NCI-H345 (cell line): Measurements from ENCODE around the gene USP10.
A peak's percentile ranks its signal among the peaks of the same experiment; 100 is the strongest.

Experiments used
- DNase-seq: peaks from one replicate; lab custom pipeline; 2025; lab: John Stamatoyannopoulos, UW

Gene USP10

GRCh38 chr16:84750575-84750974, 50.8 kb downstream of the USP10 start:
- no peak for DNase-seq

GRCh38 chr16:84751241-84751640, 51.4 kb downstream of the USP10 start:
- DNase-seq: no peak

DNA sequence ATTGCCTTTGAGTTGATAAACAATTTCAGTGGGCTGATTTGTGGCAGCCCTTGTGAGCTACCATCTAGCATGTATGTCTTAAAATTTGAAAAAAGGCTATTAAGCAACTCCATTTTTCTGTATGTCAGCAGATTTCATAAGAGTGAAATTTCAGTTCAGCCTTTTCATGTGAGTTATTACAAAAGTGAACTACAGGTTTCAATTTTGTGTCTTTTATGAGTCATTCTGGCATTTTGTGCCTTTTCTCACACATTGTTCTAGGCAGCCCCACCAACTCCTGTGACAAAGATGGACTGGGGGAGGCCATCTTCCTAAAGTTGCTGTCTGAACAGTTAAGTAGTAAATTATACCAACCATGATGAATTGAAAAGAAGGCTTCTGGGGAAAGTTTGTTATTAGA, 52.1 kb downstream of the USP10 start:
- no peak for DNase-seq

GRCh38 chr16:84752600-84752999, 52.8 kb downstream of the USP10 start:
- DNase-seq: no peak

DNA sequence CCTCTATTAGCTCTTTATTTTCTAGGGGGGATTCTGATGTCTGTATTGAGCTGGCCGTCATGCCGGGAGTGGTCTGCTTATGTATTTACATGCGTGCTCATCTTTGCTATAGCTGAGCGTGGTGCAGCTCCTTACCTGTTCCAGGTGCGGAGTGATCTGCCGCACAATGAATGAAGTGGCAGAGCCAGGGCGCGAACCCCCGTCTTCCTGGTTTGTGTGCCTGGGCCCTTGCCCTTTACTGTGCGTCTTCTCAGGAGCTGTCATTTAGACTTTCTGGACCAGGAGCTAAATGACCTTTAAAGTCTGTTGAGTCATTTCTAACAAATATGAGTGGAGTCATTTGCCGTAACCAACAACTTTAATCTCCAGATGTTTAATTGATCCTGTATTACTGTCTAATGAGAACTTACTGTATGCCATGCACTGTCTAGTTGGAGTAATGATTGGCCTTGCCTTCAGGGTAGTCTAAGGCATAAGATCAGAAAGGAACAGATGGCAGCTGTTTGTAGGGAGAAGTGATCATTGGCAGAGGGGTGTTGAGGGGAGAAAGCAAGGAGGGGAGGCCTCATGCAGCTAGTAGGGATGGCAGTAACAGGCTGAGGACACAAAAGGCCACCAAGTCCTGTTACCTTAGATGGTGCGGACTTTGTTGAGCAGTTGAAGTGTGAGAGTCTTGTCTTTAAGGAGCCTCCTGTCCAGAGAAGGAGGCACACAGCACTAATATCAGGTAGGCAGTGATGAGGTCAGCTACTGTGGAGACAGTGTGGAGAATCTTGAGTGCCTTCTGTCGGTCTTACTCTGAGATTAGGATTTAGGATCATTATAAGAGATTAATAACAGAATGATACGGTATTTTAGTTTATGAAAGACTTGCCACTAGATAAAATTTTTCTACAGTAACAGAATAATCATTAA, 53.9 kb downstream of the USP10 start:
- no peak for DNase-seq

GRCh38 chr16:84754353-84754856, 54.6 kb downstream of the USP10 start:
- peak; percentile 61 for DNase-seq

DNA sequence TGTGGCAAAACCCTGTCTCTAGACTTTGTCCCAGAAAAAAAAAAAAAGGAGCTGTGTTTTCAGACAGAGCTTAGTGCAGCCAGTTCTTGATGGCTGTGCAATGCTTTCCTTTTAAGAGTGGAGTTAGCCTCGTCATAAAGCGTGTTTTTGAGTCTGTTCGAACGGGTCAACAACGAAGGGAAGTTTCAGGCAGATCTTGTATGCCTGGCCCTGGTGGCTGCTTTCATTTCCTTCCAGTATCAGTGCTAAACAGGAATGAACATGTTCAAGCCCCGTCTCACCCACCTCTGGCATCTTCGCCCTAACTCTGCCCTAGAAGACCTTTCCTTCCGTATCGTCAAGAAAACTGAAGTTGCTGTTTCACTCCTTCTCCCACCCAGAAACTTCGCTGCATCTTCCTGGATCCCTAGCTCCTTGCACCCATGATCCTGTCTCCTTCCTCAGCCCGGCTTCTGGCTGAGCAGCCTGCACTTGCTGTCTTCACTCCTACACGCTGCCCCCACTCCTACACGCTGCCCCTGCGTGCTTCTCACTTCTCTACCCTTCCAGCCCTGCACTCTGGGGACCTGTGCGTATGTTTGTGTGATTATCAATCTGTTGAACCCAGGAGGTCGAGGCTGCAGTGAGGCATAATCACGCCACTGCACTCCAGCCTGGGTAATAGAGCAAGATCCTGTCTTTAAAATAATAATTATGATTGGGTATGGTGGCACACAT, 55.3 kb downstream of the USP10 start:
- no peak for DNase-seq

DNA sequence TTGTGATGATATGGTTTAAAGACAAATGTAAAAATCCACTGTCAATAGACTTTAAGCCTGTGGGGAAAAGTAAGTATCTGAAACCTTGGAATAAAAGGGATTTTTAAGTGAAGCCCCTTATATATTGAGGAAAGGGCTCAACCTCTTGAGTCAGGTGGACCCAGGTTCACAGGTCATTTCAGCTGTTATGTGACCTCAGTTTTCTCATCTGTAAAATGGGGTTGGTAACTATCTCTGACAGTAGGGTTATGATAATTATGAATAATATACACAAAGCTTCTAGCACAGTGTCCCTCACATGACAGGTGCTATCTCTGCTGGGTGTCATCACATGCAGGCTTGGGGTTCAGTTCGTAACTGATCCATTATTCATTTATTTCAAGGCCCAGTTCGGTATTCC, 57.0 kb downstream of the USP10 start:
- DNase-seq: no peak

DNA sequence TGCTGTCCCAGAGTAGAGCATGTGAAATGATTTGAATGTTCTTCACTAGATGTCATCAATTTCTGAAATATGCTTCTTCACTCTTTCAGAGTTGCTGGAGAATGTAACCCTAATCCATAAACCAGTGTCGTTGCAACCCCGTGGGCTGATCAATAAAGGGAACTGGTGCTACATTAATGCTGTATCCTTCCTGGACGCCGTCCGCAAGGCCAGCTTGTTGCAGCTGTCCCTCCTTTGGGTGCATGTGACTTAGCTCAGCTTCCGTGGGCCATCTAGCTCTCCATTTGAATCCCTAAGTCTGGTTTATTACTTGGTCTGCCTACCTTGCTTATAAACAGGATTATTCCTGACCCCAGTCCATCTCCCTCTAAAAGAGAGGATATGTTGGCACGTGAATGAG, 58.8 kb downstream of the USP10 start:
- no peak for DNase-seq

- DNase-seq: no peak
Measured at GRCh38 chr16:84759061-84759460, 59.3 kb downstream of the USP10 start.

GRCh38 chr16:84759906-84760305, 60.1 kb downstream of the USP10 start:
- DNase-seq: no peak

DNA sequence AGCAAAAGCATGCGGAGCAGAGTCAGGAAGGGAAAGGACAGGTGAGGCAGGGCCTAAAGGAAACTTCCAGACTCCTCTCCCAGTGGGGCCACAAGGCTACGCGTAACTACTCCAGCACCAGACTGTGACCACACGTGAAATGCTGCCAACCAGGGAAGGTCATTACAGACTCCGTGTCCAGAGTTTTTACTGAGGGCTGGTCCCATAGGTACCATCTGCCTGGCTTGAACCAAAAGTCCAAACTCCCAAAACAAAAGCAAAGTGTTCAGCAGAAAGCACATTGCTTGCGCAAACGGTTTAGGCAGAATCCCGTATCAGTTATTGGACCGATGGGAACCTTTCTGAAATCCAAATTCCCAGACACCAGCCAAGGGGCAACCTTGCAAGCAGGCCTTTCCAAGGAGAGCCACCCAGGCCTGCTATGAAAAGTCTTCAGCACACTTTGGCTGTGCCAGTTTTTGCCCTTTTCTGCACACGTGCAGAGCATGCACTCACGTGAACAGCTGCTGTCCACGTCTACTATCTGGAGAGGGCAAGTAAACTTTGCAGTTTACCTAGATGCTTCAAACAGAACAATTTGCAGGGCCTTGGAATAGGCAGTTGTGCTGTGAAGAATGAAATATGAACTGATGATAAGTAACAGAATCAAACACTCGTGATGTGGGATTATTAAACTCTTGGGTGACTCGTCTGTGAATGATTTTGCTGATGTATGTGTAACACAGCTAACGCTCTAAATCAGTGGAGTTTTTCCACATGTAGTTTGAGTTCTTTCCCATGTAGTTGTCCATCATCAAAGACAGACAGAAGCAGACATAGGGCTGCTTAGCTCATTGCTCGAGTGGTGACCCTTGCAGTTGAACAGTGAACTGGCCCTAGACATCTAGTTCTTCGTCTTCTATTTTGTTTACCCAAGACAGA, 61.9 kb downstream of the USP10 start:
- no peak for DNase-seq

- DNase-seq: no peak
Measured at GRCh38 chr16:84763164-84763563, 63.4 kb downstream of the USP10 start.

GRCh38 chr16:84763629-84764028, 63.8 kb downstream of the USP10 start:
- DNase-seq: no peak

- DNase-seq: no peak
Measured at GRCh38 chr16:84764970-84765369, 65.2 kb downstream of the USP10 start.

DNA sequence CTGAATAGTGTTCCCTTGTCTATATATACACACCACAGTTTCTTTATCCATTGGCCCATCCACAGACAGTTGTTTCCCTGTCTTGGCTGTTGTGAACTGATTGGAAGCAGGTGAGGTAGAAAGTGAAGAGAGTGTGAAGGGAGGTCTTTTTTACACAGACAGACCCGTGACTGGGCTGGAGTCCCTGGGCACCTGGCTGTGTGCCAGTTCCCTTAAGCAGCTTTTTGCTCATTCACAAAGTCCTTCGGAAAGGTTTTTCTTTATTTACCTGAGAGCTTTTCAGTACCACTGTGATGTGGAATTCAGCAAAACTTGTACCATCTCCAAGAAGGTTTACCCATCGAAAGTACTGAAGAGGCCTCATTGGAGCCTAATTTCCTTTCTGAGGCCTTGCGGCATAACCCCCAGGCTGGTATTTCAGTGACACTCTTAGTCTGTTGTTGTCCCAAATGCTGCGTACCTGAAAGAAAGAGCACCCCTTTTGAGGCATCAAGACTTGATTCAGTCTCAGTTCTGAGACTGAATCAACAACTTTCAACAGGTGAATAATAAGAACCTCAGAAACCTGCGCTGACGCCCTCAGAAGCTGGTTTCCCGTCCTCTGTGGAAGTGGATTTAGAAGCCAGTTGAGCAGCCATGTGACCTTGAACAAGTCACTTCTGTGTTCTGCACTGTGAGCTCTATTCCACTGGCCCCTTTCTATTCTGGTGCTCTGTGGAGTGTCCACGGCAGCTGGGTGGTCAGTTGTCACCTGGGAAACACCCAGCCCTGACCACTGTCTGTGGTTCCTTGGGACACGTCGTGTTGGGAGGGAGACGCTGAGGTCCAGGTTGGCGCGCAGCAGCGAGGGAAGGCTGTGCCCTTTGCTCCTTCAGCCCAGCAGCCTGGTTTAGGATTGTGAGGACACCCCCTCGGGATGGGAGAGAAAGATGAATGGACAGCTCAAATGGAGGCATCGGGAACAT, 66.1 kb downstream of the USP10 start:
- DNase-seq: peak; percentile 6

DNA sequence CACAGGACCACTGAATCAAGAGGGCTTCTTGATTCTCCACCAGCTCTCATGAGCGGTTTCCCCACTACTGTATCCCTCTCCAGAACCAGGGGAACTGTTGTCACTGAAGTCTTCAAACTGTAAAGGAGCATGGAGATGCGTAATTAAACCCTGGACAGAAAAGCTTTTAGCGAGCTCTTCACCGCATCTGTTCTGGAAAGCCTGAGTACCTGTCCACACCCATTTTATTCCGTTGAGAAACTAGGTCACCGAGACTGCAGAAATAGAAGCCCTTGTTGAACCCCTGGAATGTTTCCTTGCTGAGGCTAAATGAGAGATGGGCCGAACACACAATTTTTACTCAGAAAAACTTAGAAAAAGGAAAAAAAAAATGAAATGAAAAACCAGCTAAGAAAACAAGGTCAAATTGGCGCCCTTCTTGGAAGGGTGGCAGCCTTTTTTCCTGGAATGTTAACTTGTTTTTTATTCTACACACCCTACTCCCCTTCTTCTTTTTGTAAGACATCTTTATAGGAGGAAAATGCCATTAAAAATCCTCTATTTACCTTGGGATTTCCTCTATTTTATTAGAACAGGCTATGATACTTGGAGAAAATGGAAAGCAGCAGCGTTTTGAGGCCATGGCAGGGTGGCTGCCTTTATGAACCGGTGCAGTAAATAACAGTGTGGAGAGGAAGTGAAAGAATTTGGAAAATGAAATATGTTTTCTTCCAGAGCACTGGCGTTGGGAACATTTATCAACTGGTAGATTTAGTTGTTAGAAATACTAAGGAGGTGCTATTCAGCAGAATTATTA, 67.4 kb downstream of the USP10 start:
- no peak for DNase-seq

- no peak for DNase-seq
Measured at GRCh38 chr16:84768061-84768807, 68.4 kb downstream of the USP10 start.

- DNase-seq: no peak
Measured at GRCh38 chr16:84768808-84769197, 69.0 kb downstream of the USP10 start.
